GM19438 (cell line): Measurements from ENCODE around the gene STX12.
"Not testable (repeated sequence)": the region's sequence is repeated elsewhere in the genome, so short reads cannot be mapped to it uniquely, and the experiment has no call there.

Source experiments
- ATAC-seq: cut with Tn5 transposase; IDR thresholded peaks from one replicate; pipeline ENCODE4 v1.9.1; 2021; ENCODE audit warnings: low read depth; ENCODE audit not compliant: unreplicated experiment

The STX12 gene

DNA sequence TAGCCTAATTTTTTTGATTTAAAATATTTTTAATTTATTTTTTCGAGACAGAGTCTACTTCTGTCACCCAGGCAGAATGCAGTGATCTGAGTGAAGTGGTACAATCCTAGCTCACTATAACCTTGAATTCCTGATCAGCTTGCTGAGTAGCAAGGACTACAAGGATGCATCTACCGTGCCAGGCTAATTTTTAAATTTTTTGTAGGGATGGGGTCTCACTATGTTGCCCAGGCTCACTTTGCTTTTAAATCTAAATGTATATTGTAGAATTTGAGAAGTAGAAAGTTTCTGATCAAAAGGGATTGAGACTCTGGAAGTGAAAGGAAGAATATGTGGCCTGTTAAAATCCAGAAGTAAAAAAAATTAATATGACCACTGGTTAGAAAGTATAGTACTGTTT is 1.6 kb downstream of the STX12 start:
- ATAC-seq, result no peak

DNA sequence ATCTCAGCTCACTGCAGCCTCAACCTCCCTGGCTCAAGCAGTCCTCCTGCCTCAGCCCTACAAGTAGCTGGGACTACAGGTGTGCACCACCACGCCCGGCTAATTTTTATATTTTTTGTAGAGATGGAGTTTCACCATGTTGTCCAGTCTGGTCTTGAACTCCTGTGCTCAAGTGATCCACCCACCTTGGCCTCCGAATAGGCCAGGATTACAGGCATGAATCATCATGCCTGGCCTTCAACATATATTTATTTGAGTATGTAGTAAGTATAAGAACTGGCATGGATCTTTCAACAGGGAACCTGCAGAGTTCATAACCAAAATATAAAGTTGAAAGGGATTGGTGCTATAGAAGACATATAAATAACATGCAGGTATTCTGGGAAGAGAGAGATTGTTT is 2.3 kb downstream of the STX12 start:
- not testable (repeated sequence) for ATAC-seq

DNA sequence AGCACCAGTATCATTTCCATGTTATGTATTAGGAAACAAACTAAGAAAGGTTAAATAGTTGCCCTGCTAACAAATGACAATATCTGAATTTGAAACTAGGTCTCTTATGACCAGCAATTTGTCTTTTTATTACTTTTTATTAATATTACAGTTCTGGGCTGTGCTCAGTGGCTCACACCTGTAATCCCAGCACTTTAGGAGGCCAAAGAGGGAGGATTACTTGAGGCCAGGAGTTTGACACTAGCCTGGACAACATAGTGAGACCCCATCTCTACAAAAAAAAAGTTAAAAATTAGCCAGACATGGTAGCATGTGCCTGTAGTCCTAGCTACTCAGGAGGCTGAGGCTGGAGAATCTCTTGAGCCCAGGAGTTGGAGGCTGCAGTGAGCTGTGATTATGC is 3.3 kb downstream of the STX12 start:
- not testable (repeated sequence) for ATAC-seq

- ATAC-seq, result no peak
Observed at GRCh38 chr1:27778056-27778455, 5.0 kb downstream of the STX12 start.

DNA sequence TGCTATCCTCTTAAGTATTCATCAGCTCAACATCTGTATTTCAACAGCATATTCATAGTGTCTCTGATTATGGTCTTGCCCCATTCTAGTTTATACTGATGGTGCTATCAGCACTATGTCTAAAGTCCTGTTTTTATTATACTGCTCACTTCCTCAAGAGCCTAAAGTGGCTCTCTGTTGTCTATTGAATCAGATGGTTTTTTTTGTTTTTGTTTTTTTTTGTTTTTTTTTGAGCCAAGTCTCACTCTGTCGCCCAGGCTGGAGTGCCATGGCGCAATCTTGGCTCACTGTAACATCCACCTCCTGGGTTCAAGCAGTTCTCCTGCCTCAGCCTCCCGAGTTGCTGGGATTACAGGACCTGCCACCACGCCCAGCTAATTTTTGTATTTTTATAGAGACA is 6.1 kb downstream of the STX12 start:
- ATAC-seq, result no peak

GRCh38 chr1:27782950-27783349 is 9.9 kb downstream of the STX12 start:
- no peak for ATAC-seq

GRCh38 chr1:27784700-27785099 is 11.7 kb downstream of the STX12 start:
- ATAC-seq, result no peak

GRCh38 chr1:27785781-27786455 is 12.9 kb downstream of the STX12 start:
- ATAC-seq, result no peak

- no peak for ATAC-seq
Observed at GRCh38 chr1:27787895-27788294, 14.9 kb downstream of the STX12 start.

GRCh38 chr1:27789540-27790041 is 16.6 kb downstream of the STX12 start:
- no peak for ATAC-seq

- not testable (repeated sequence) for ATAC-seq
Observed at GRCh38 chr1:27790270-27790669, 17.3 kb downstream of the STX12 start.

DNA sequence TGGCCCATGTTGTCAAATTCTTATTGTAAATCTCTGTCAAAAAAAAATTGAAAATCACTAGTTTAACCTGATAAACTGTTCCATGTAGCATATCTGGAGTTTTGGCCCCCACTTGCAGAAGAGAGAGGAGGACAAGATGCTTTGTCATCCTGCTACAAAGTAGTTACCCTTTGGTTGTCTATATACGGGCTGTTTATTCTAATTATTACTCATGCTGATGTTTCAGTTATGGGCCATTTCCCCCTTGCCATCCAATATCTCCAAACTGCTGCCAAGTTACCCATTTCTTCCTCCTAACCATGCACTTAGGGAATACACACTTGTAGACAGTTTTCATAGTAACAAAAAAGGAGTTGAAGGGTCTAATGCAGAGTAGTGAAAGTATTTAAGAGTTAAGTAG is 22.6 kb downstream of the STX12 start:
- no peak for ATAC-seq

DNA sequence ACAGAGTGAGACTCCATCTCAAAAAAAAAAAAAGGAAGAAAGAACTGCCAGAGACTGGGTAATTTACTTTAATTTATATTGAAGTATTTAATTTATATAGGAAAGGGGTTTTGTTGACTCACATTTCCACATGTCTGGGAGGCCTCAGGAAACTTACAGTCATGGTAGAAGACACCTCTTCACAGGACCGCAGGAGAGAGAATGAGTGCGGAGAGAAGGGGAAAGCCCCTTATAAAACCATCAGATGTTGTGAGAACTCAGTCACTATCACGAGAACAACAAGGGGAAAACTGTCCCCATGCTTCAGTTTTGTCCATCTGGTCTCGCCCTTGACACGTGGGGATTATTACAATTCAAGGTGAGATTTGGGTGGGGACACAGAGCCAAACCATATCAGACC is 31.8 kb downstream of the STX12 start:
- ATAC-seq, result no peak

DNA sequence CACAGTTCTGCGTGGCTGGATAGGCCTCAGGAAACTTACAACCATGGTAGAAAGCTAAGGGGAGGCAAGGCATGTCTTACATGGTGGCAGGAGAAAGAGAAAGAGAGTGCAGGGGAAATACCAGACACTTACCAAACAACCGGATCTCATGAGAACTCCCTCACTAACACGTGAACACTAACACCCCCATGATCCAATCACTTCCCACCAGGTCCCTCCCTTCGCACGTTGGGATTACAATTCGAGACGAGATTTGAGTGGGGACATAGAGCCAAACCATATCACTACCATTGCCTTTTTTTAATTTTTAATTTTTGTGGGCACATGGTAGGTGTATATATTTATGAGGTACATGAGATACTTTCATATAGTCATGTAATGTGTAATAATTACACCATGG is 33.7 kb downstream of the STX12 start:
- ATAC-seq, result no peak

GRCh38 chr1:27807385-27807784 is 34.4 kb downstream of the STX12 start:
- no peak for ATAC-seq

GRCh38 chr1:27808131-27808530 is 35.1 kb downstream of the STX12 start:
- not testable (repeated sequence) for ATAC-seq

DNA sequence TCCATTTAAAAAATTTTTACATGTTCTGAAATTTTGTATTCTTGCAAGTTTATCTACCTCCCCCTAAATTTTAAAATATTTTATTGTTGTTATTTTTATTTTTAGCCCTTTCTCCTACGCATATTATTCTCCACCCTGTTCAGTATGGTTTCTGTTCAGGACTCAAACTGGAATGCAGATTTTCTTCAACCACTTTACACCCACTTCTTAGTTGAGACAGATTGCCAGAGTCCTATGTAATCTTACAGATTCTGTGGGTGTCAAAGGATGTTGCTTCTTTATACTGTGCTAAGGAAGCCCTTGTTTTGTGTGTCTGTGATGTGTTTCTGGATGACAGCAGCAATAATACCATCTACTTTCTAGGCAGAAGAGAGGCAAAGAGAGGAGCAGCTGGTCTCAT is 36.9 kb downstream of the STX12 start:
- ATAC-seq, result no peak

GRCh38 chr1:27811741-27812500 is 38.9 kb downstream of the STX12 start:
- no peak for ATAC-seq

DNA sequence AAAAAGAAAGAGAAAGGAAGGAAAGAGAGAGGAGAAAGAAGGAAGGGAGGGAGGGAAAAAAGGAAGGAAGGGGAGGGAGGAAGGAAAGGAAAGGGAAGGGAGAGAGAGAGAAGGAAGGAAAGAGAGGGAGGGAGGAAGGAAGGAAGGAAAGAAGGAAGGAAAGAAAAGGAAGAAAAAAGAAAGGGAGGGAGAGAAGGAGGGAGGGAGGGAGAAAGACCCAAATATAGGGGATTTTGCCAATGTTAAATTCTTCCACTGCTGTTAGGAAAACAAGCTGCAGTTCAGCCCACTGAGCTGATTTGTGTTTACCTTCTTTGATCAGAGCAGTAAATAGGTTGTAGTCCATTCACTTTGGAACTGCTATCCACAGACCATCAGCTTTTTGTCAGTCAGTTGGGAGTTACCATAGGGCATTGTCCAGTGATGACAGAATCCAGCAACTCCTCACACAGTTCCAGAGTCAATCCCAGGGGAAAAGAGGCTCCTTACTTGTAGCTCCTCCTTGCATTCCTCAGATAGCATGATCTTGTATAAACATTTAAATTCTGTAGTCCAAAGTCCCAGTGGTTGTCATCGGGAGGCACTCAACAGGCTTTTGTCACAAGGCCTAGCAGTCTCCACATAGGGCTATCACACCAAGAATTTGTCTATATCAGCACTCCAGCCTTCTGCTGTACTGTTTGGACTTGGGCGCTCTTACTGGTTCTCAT is 44.1 kb downstream of the STX12 start:
- ATAC-seq, result no peak

DNA sequence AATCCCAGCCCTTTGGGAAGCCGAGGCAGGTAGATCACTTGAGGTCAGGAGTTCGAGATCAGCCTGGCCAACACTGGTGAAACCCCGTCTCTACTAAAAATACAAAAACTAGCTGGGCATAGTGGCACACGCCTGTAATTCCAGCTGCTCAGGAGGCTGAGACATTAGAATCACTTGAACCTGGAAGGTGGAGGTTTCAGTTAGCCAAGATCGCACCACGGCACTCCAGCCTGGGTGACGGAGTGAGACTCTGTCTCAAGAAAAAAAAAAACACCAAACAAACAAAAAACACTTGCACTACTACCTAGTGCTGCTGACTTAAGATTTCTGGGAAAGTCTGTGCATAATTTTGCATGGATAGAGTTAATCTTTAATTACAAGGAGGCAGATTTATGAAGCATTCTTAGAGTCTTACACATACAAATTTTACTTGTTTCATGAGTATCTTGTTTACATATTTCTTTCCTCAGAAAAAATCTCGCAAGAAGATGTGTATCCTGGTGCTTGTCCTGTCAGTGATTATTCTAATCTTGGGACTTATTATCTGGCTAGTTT is 48.8 kb downstream of the STX12 start:
- no peak for ATAC-seq

- ATAC-seq, result no peak
Observed at GRCh38 chr1:27823784-27824183, 50.8 kb downstream of the STX12 start.
